HG03521 (cell line): ENCODE measurements around the gene GPHN.
"Not testable (repeated sequence)": the region's sequence is repeated elsewhere in the genome, so short reads cannot be mapped to it uniquely, and the experiment has no call there.

Source experiments
- ATAC-seq: cut with Tn5 transposase; IDR thresholded peaks from one replicate; pipeline ENCODE4 v1.9.1; 2021; ENCODE audit warnings: mild to moderate bottlenecking, moderate library complexity; ENCODE audit not compliant: unreplicated experiment

GPHN gene

DNA sequence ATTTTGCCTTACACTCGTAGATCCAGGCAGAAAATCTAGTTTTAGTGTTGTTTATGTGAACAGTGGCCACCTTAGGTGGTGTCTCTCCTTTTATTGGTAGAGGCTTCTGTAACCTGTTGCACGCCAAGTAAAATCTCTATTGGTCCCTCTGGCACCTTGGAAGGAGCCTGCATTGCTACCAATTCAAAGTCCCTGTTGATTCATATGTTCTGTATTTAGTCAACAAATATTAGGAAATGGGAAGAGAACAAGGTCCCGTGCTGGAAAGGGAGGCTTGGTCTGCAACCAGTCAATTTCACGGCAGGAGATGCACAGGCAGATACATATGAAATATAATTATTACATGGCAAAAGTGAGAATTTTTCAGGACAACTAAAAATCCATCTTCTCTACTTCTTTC is 6.4 kb upstream of the GPHN start:
- no peak for ATAC-seq

DNA sequence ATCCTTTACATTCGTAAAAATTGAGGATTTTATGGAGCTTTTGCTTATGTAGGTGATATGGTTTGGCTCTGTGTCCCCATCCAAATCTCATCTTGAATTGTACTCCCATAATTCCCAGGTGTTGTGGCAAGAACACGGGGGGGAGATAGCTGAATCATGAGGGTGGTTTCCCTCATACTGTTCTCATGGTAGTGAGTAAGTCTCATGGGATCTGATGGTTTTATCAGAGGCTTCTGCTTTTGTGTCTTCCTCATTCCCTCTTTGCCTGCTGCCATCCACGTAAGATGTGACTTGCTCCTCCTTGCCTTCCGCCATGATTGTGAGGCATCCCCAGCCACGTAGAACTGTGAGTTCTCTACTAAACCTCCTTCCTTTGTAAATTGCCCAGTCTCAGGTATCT is 5.1 kb upstream of the GPHN start:
- ATAC-seq, result not testable (repeated sequence)

DNA sequence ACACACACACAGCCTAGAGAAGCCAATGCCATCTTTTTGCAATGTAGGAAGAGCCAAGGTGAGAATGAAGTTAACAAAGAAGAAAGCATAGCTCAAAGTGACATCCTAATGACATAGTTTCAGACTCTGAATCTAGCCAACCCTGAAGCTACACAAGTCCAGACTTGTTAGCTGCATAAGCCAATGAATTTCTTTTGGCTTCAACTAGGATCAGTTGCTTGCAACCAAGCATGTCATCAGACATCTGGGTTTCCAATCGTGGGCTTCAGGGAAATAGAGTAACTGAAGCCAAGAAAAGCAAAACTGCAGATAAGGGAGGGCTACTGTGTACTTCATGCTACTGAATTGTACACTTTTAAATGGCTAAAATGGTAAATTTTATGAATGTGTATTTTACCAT is 4.4 kb upstream of the GPHN start:
- no peak for ATAC-seq

DNA sequence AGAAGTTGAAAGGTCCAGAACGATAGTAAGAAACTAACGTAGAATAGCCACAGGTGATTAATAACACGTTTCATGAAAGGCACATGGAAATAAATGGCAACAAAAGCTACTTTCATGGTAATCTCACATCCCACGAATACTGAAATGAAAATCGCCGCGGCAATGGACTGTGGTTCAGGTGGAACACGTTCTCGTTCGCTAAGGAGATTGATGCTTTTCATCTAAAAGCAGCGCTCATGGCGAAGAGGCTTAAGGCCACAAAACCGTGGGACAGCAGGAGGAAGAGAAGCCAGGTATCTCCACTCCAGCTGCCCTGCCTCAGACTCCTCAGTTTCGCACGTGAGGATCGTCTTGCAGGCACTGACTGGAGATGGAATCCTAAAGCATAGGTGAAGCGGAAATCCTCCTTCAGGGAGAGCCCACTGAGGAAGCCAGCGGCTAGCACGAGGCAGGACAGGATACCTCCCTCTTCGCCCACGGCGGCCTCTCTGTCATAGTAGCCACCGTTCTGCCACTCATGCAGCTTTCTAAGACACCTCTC is 696 bp upstream of the GPHN start:
- ATAC-seq, result peak; percentile 18

DNA sequence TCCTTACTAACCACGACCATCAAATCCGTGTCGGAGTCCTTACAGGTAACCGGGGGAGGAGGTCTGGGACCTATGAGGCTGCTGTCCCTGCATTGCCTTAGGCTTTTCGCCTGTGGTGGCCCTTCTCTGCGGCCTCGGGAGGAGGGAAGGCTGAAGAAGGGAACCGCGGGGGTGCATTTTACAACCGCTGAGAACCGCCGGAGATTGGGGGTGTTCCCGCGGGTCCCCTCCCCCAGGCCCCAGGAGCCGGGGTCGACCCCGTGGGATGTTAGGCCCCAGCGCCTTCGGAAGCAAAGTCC is 549 bp downstream of the GPHN start:
- no peak for ATAC-seq

DNA sequence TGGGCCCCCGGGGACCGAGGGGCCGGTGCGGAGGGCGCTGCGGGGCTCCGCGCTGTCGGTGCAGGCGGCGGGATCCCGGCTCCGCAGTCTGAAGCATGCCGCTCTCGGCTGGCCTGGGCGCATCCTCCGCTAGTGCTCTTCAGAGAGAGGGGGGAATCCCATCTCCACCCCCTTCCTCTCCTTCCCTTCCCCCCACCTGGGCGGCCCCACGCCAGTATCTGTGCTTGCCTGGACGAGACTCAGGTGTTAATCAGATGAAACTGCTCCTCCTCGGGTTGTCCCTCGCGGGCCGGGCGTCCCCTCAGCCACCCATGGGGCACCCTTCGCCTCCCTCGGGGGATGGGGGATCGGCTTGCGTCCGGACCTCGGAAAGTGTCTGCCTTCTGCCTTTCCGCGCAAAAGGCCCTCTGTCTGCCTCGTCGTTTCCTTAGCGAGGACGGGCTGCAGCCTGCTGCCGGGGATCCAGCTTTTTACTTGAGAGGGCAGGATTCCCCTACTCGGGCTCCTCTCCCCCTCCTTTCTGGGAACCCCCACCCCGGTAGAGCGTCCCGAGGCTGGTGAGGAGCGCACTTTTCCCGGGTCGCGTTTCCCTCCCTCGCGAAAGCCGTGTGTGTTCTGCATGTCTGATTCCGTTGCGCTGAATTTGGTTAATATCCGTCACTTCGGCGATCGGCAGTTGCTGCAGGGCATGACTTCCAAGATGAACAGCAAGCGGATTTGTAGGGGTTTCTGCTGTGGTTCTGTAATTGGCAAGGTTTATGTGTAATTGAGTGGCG is 1.1 kb downstream of the GPHN start:
- no peak for ATAC-seq

DNA sequence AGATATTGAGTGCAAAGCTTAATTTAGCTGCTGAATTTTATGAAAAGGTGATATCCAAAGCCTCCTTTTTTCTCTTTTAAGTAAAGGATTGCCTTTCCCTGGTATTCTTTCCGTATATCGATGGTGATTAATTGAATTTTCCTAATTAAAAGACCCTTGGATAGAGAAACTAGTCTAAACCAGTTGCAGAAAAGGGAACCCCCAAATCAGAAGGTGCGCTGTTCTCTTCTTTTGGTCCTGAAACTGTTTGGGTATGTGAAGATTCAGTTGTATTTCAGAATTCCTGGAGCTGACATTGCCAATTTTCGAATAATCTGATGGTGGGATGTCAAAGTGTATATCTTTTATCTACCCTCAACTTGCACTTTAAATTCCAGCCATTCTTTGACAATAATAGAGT is 1.9 kb downstream of the GPHN start:
- no peak for ATAC-seq

DNA sequence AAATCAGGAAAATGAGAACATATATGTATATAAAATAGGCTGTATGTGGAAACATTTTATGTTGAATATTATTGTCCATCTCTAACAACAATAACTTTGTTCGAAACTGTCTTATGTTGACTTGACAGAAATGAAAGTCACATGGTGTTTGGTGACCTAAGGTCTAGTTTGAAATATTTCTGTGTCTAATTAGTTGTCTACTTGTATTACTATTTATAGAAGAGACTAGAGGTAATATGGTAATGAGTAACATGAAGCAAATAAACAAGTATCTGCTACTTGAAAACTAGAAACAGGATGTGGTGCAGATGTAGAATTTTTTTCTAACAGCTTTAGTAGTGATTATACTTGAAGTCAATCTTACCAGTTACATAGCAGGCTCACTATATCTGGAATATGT is 3.9 kb downstream of the GPHN start:
- no peak for ATAC-seq

DNA sequence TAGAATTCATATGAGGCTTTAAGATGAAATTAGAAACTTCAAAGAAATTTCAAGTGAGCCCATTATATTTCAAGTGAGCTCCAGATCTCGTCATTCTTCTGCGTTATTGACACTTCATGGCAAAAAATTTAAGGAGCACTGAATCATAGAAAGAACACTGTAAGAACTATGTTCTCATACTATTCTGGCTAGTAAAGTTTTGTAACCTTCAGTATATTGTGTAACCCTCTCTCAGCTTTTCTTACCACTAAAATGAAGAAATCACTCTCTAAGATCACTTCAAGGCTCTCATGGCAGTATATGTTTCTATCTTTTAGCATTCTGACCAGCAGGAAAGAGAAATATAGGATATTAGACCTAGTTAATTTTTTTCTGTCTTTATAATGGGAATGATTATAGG is 6.3 kb downstream of the GPHN start:
- ATAC-seq, result no peak

DNA sequence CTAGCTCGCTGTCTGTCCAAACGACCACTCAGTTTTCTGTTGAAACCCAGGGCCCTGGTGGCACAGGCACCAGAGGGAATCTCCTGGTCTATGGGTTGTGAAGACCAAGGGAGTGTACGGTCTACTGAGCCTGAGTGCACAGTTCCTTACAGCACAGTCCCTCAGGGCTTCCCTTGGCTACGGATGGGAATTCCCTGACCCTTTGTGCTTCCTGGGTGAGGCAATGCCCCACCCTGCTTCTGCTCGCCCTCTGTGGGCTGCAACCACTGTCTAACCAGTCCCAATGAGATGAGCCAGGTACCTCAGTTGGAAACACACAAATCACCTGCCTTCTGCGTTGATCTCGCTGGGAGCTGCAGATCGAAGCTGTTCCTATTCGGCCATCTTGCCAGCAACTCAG is 22.6 kb downstream of the GPHN start:
- ATAC-seq, result no peak

DNA sequence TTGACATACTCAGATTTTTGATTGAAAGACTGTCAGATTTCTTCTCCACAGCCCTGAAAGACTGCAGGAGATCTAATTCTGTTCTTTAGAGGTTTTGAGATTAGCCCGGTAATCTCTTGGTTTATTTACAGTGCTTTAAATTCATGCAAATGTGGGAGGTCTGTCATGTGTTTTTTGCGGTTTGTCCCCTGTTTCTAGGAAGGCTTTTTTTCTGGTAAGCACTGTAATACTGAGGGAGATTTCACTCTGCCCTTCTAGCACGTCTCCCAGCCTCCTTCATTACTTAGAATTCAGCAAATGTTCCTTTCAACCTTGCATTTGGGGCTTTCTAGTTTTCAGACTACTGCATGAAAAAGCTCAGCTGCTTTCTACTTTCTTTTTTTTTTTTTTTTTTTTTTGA is 31.1 kb downstream of the GPHN start:
- ATAC-seq, result no peak

DNA sequence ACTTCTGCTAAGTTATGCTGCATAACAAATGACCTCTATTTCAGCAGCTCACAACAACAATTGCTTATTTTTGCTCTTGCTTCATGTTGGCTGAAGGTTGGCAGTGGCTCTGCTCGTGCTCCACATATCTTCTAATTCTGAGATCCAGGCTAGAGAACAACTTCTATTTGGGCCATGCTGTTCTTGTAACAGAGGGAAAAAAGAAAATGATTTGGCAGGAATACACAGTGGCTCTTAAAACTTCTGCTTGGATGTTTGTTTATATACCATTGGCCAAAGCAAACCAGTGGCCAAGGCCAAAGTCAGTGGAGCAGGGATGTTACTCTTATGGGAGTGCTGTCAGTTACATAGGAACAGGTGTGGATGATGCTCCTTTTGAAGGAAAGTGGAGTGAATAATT is 32.1 kb downstream of the GPHN start:
- no peak for ATAC-seq

DNA sequence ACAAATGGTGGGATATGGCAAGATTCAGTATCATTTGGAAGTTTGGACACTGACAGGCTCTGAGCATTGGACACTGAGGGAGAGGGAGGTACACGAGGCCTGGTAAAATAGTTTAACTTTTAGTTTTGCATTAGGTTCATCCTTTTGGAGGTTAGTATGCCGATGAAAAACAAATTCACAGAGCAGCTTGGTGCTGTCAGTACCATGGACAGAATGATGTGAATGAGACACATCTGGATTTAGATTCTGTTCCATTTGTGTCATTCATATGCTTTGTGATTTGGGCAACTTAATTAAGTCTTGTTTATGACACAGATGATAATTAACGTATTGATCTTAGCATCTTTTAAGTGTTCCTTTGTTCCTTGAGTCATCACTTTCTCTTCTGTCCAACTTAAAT is 33.7 kb downstream of the GPHN start:
- ATAC-seq, result no peak

DNA sequence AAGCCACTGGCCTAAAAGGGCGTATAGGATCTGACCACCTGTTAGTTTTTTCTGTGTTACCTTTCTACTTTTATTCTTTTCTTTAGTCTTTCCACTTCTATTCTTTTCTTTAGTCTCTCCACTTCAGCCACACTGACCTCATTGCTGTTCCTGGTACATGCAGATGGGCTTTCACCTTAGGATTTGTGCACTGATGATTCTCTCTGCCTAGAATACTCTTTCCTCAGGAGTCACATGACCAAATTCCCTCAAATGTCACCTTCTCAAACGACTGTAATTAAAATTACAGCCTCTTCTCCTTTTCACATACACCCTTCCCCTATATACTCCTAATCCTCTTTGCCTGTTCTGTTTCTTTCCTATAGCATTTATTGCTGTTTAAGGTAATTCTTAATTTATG is 36.0 kb downstream of the GPHN start:
- ATAC-seq, result no peak

DNA sequence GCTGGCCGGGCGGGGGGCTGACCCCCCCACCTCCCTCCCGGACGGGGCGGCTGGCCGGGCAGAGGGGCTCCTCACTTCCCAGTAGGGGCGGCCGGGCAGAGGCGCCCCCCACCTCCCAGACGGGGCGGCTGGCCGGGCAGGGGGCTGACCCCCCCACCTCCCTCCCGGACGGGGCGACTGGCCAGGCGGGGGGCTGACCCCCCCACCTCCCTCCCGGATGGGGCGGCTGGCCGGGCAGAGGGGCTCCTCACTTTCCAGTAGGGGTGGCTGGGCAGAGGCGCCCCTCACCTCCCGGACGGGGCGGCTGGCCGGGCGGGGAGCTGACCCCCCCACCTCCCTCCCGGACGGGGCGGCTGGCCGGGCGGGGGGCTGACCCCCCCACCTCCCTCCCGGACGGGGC is 37.2 kb downstream of the GPHN start:
- not testable (repeated sequence) for ATAC-seq

DNA sequence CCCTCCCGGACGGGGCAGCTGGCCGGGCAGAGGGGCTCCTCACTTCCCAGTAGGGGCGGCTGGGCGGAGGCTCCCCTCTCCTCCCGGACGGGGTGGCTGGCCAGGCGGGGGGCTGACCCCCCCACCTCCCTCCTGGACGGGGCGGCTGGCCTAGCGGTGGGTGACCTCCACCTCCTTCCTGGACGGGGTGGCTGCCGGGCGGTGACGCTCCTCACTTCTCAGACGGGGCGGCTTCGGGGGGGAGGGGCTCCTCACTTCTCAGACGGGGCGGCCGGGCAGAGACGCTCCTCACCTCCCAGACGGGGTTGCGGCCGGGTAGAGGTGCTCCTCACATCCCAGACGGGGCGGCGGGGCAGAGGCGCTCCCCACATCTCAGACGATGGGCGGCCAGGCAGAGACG is 37.8 kb downstream of the GPHN start:
- not testable (repeated sequence) for ATAC-seq

DNA sequence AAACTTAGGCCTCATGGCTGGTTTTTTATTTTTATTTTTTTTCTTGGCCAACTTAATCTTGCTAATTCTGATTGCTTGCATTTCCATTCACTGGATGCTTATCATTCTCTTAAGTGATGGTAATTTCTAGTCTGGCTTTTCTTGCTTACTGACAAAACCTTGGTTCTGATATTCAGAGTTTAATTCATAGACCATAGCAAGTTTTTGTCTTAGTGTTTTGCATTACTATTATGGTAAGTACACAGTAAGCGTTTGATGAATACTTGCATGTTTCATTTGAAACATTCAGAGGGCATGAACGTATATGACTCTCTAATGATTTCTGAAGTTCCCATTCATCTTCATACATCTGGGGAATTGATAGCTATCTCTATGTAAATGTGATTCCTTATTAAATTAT is 55.8 kb downstream of the GPHN start:
- no peak for ATAC-seq

DNA sequence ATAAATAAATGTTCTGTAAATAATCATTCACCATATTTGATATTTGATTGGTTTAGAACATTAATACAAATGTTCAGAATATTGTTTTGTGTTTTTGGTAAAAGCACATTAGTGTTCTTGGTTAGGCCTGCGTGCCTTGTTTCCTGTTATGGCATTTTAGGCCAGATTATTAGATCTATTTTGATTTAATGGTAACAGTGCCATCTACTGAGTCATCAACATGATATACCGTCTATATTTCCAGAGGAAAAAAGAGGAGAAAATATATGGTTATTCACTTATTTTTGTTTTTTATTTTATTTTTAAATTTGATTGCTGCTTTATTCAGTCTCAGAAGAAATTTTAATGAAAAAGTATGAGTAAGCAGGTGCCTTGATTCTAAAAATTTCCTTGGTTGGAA is 60.3 kb downstream of the GPHN start:
- no peak for ATAC-seq

DNA sequence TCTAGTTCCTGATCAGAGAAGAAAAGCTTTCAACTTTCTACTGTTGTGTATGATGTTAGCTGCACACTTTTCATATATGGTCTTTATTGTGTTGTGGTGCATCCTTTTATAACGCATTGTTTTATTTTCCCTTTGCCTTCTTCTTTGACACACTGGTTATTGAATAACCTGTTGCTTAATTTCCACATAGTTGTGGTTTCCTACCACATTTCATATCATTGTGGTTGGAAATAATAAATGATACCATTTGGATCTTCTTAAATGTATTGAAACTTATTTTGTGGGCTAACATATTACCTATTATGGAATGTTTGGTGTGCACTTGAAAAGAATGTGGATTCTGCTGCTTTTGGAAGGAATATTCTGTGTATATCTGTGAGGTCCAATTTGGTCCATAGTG is 64.9 kb downstream of the GPHN start:
- no peak for ATAC-seq

DNA sequence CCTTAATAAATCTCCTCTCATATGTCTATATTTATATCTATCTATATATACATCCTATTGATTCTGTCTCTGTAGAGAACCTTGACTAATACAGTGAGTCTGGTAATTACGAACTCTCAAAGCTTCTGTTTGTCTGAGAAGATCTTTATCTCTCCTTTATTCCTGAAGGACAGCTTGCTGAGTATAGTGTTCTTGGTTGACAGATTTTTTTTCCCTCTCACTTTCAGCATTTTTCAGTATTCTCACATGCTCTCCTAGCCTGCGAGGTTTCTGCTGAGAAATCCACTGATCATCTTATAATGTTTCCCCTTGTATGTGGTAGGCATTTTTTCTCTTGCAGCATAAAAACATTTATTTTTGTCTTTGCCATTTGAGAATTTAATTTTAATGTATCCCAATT is 67.1 kb downstream of the GPHN start:
- no peak for ATAC-seq

DNA sequence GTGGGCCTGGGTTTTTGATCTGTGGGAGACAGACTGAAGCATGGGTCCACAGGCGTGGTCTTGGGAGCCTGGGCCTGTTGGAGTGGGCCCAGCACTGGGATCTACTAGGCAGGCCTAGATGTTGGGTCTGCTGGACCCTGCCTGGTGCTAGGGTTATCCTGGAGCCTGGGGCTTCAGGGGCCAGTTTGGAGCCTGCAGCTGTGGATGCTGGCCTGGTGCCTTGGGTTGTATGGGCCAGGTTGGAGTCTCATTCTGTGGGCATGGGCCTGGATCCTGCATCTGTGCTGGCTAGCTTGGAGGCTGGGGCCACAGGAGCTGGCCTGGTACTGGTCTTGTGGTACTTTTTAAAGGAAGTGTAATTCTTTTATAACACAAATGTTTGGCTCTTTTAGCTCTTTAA is 68.0 kb downstream of the GPHN start:
- ATAC-seq, result no peak

DNA sequence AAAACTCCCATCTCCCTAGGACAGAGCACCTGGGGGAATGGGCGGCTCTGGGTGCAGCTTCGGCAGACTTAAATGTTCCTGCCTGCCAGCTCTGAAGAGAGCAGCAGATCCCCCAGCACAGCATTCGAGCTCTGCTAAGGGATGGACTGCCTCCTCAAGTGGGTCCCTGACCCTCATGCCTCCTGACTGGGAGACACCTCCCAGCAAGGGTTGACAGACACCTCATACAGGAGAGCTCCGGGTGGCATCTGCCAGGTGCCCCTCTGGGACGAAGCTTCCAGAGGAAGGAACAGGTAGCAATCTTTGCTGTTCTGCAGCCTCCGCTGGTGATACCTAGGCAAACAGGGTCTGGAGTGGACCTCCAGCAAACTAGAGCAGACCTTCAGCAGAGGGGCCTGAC is 79.8 kb downstream of the GPHN start:
- ATAC-seq, result not testable (repeated sequence)

DNA sequence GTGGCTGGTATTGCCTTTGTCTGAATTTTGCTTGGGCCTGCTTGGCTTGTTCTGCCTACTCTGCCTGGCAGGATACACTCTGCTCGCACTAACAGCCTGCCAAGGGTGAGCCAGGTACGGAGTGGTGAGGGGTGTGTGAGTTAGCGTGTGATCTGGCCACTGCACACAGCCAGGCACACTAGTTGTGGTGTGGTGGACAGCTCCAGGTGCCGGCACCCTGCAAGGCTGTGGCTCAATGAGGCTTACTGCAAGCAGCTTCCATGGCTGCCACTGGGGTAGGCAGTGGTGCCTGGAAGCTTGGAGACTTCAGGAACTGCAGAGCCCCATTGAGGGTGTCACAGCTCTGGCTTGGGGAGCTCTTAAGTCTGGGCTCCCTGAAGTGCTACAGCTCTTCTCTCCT is 87.4 kb downstream of the GPHN start:
- ATAC-seq, result no peak
